HepG2 (cell line): ENCODE measurements around the gene LRIG1. TPM values are rescaled to one million over a fixed set of nuclear protein-coding genes. Genes with fewer than 3 reads are reported as not detected.

Experiments
- ATAC-seq: fragments of 200-7000 bp; cut with Tn5 transposase; 3 replicates; pipeline ENCODE4 v1.9.1; 2020; ENCODE audit warnings: mild to moderate bottlenecking, moderate library complexity
- BruUV-seq: library from RNA; stranded (reverse); fragments of 400-500 nt; replicated peaks from 2 replicates; lab custom pipeline; 2021; lab: Mats Ljungman, UMichigan
- CTCF ChIA-PET: fragments of 300-600 bp; formaldehyde crosslinking; extraction: SDS; loops from one replicate; lab custom pipeline; 2021; ENCODE audit warnings: low total read pairs, inconsistent platforms, low intra/inter-chr PET ratio; lab: Yijun Ruan, JAX
- POLR2A ChIA-PET: fragments of 350-600 bp; sonication (Branson Sonifier 250); formaldehyde crosslinking; loops from one replicate; lab custom pipeline; 2020; ENCODE audit warnings: antibody characterized with exemption, inconsistent platforms; lab: Yijun Ruan, JAX
- DNase-seq: peaks from one replicate; pipeline ENCODE4 v3.0.0-alpha.2; 2015; ENCODE audit warnings: low spot score
- FAIRE-seq: peaks from 3 replicates; lab custom pipeline; 2011; peaks lifted over from hg19 to GRCh38; lab: Jason Lieb, UNC
- H2AFZ ChIP-seq: one replicate; pipeline ENCODE4 v1.6.1; 2011; ENCODE audit warnings: low read length, inconsistent platforms
- H3K27ac ChIP-seq: fragments of 300-600 bp; 3 replicates; pipeline ENCODE4 v1.8.0; 2011; ENCODE audit warnings: mixed run types, mild to moderate bottlenecking, mixed read lengths, low read length, inconsistent platforms; ENCODE audit not compliant: insufficient read depth; ENCODE audit errors: extremely low read length
- H3K27me3 ChIP-seq, 2 experiments: fragments of 200-600 bp in 1 of 2; 2 replicates in 1 of 2; 3 replicates in 1 of 2; pipeline versions ENCODE4 v1.6.0 to v1.8.0; 2011; ENCODE audit warnings: low read length in 2 of 2, mild to moderate bottlenecking in 2 of 2, moderate library complexity in 2 of 2, inconsistent platforms in 1 of 2; ENCODE audit not compliant: insufficient read depth in 2 of 2, control insufficient read depth in 1 of 2
- H3K36me3 ChIP-seq, 2 experiments: fragments of 200-600 bp in 1 of 2; replicated peaks in 1 of 2; 2 replicates in 1 of 2; 3 replicates in 1 of 2; pipeline versions ENCODE4 v1.5.1 to v1.8.0; 2011; ENCODE audit warnings: low read length in 2 of 2, inconsistent platforms in 1 of 2; ENCODE audit not compliant: insufficient read depth in 2 of 2, control insufficient read depth in 1 of 2
- H3K4me1 ChIP-seq: 2 replicates; pipeline ENCODE4 v1.5.1; 2012; ENCODE audit warnings: low read length, inconsistent platforms; ENCODE audit not compliant: insufficient read depth
- H3K4me2 ChIP-seq: 2 replicates; pipeline ENCODE4 v1.6.0; 2011; ENCODE audit warnings: low read depth, low read length, inconsistent platforms
- H3K4me3 ChIP-seq, 3 experiments: fragments of 200-600 bp in 1 of 3; sonication (generic), shearing (Covaris generic) in 1 of 3; replicated peaks in 1 of 3; 2 replicates each; pipeline ENCODE4 v1.5.1; 2011 to 2016; ENCODE audit warnings: low read length in 3 of 3, inconsistent platforms in 2 of 3, low read depth in 2 of 3, mild to moderate bottlenecking in 2 of 3, control low read depth in 1 of 3, mixed read lengths in 1 of 3; ENCODE audit not compliant: insufficient read depth in 1 of 3
- H3K79me2 ChIP-seq: one replicate; pipeline ENCODE4 v1.6.1; 2011; ENCODE audit warnings: low read length, inconsistent platforms; ENCODE audit not compliant: insufficient read depth
- H3K9ac ChIP-seq: 2 replicates; pipeline ENCODE4 v1.6.0; 2011; ENCODE audit warnings: mild to moderate bottlenecking, low read depth, low read length, inconsistent platforms; ENCODE audit not compliant: insufficient read depth
- H3K9me3 ChIP-seq: 2 replicates; pipeline ENCODE4 v1.5.1; 2012; ENCODE audit warnings: mild to moderate bottlenecking, low read length
- H4K20me1 ChIP-seq: 2 replicates; pipeline ENCODE4 v1.6.0; 2011; ENCODE audit warnings: inconsistent platforms, mild to moderate bottlenecking, low read length, moderate library complexity; ENCODE audit not compliant: insufficient read depth
- ADNP ChIP-seq: sonication (generic); formaldehyde crosslinking; IDR thresholded peaks from 2 replicates; pipeline ENCODE4 v1.4.0; 2020; ENCODE audit warnings: missing genetic modification reagents
- FIP1L1 ChIP-seq: fragments of 200-400 bp; formaldehyde crosslinking; IDR thresholded peaks from 2 replicates; pipeline ENCODE4 v1.6.1; 2018; ENCODE audit warnings: low read depth, mild to moderate bottlenecking, low read length, moderate library complexity, borderline replicate concordance; ENCODE audit not compliant: insufficient read depth
- KLF6 ChIP-seq: IDR thresholded peaks from 2 replicates; pipeline ENCODE4 v1.8.0; 2016; ENCODE audit warnings: missing biosample characterization, missing genetic modification reagents
- MEF2D ChIP-seq: sonication (generic); formaldehyde crosslinking; IDR thresholded peaks from 2 replicates; pipeline ENCODE4 v1.5.1; 2020; ENCODE audit warnings: mild to moderate bottlenecking, missing genetic modification reagents
- RAD21 ChIP-seq: fragments of 450-650 bp; formaldehyde crosslinking; IDR thresholded peaks from 2 replicates; pipeline ENCODE4 v1.5.0; 2020; ENCODE audit warnings: mild to moderate bottlenecking
- REST ChIP-seq, 2 experiments: IDR thresholded peaks; 2 replicates each; pipeline ENCODE4 v1.6.1; 2011 to 2012; ENCODE audit warnings: low read length in 2 of 2, borderline replicate concordance in 1 of 2, low read depth in 1 of 2, mild to moderate bottlenecking in 1 of 2, moderate library complexity in 1 of 2
- RFXAP ChIP-seq: sonication (generic); formaldehyde crosslinking; IDR thresholded peaks from 2 replicates; pipeline ENCODE4 v1.4.0; 2020; ENCODE audit warnings: missing genetic modification reagents, borderline replicate concordance
- ZIK1 ChIP-seq: sonication (generic); formaldehyde crosslinking; IDR thresholded peaks from 2 replicates; pipeline ENCODE4 v1.5.0; 2020; ENCODE audit warnings: mild to moderate bottlenecking, low read depth, missing genetic modification reagents, borderline replicate concordance
- ZNF138 ChIP-seq: sonication (generic); formaldehyde crosslinking; IDR thresholded peaks from 2 replicates; pipeline ENCODE4 v1.5.0; 2020; ENCODE audit warnings: mild to moderate bottlenecking, low read depth, missing genetic modification reagents
- ZNF20 ChIP-seq: sonication (generic); formaldehyde crosslinking; IDR thresholded peaks from 2 replicates; pipeline ENCODE4 v1.4.0; 2020; ENCODE audit warnings: mild to moderate bottlenecking, moderate library complexity, missing genetic modification reagents
- ZNF232 ChIP-seq: sonication (generic); formaldehyde crosslinking; IDR thresholded peaks from 2 replicates; pipeline ENCODE4 v1.4.0; 2020; ENCODE audit warnings: missing genetic modification reagents, borderline replicate concordance
- ZNF317 ChIP-seq: sonication (generic); formaldehyde crosslinking; IDR thresholded peaks from 2 replicates; pipeline ENCODE4 v1.5.0; 2020; ENCODE audit warnings: mild to moderate bottlenecking, missing genetic modification reagents
- ZNF33B ChIP-seq: sonication (generic); formaldehyde crosslinking; IDR thresholded peaks from 2 replicates; pipeline ENCODE4 v1.5.1; 2020; ENCODE audit warnings: mild to moderate bottlenecking, missing genetic modification reagents
- ZNF446 ChIP-seq: sonication (generic); formaldehyde crosslinking; IDR thresholded peaks from 2 replicates; pipeline ENCODE4 v1.5.0; 2020; ENCODE audit warnings: mild to moderate bottlenecking, missing genetic modification reagents
- ZNF552 ChIP-seq: sonication (generic); formaldehyde crosslinking; IDR thresholded peaks from 2 replicates; pipeline ENCODE4 v1.9.0; 2022; ENCODE audit warnings: missing genetic modification reagents, mild to moderate bottlenecking, borderline replicate concordance
- ZNF749 ChIP-seq: sonication (generic); formaldehyde crosslinking; IDR thresholded peaks from 2 replicates; pipeline ENCODE4 v1.8.0; 2022; ENCODE audit warnings: mild to moderate bottlenecking, missing genetic modification reagents, moderate library complexity, borderline replicate concordance
- ZNF782 ChIP-seq: sonication (generic); formaldehyde crosslinking; IDR thresholded peaks from 2 replicates; pipeline ENCODE4 v1.4.0; 2020; ENCODE audit warnings: missing genetic modification reagents, mild to moderate bottlenecking, borderline replicate concordance
- ZNF816 ChIP-seq: sonication (generic); formaldehyde crosslinking; IDR thresholded peaks from 2 replicates; pipeline ENCODE4 v1.8.0; 2022; ENCODE audit warnings: missing genetic modification reagents, mild to moderate bottlenecking, borderline replicate concordance
- ZSCAN22 ChIP-seq: sonication (generic); formaldehyde crosslinking; IDR thresholded peaks from 2 replicates; pipeline ENCODE4 v1.4.0; 2020; ENCODE audit warnings: mild to moderate bottlenecking, missing genetic modification reagents
- WGBS: methylation state at CpG from one replicate; pipeline ENCODE4 v1.1.6; 2017; ENCODE audit warnings: low lambda C conversion rate; 5-methylcytosine and 5-hydroxymethylcytosine counted together
- in situ Hi-C: cut with HindIII; loops from 2 replicates; pipeline ENCODE4 v1.10.0; 2017; ENCODE audit warnings: low pct_unique_long_range_greater_than_20kb; ENCODE audit not compliant: extremely low pct_ligation_motif_present
- intact Hi-C: fragments of 100-400 bp; cut with micrococcal nuclease; formaldehyde crosslinking; loops from one replicate; pipeline ENCODE4 v1.10.0; 2022; ENCODE audit not compliant: unreplicated experiment
- polyA plus RNA-seq, 8 experiments: library from polyadenylated mRNA; depleted of rRNA in 3 of 8; stranded (reverse) in 7 of 8; unstranded in 1 of 8; fragments of >200 nt; fragmentation: Illumina TruSeq in 4 of 8; extraction: Trizol in 4 of 8; gene quantifications; 2 replicates each; pipeline versions ENCODE4 v1.2.1 to v1.2.3, GENCODE V29; 2011 to 2016; ENCODE audit warnings: low read depth in 4 of 8, missing spikeins in 1 of 8, mixed read lengths in 1 of 8; ENCODE audit not compliant: insufficient read depth in 1 of 8
- total RNA-seq, 5 experiments: library from RNA; depleted of rRNA; stranded (reverse); fragments of >200 nt; fragmentation: Illumina TruSeq; extraction: Trizol; gene quantifications; 2 replicates each; pipeline ENCODE4 v1.2.3, GENCODE V29; 2016; ENCODE audit warnings: low read depth in 1 of 5

LRIG1 gene
- total and polyA plus RNA-seq, 2 of the 13 experiments (the other 11 are each of a cell fraction or from before 2014, with no cell fraction given) = 17.8 to 24.8 TPM

GRCh38 chr3:66396888-66397287, 103.9 kb downstream of the LRIG1 start:
- Histone ChIP-seq H3K27ac (no peak overlapping the region), H3K27me3 (no peaks in the 10 kb centered on the region)
- TF ChIP-seq KLF6 (CRISPR knock-in tag) (no peak), FIP1L1 (no peak), ZNF317 (CRISPR knock-in tag) (no peak), MEF2D (CRISPR knock-in tag) (no peak), ZIK1 (CRISPR knock-in tag) (no peak), ZNF782 (CRISPR knock-in tag) (no peak), ZNF20 (no peak), ADNP (no peak), ZNF552 (CRISPR knock-in tag) (no peak), ZNF33B (CRISPR knock-in tag) (no peak), ZNF749 (no peak), ZNF446 (CRISPR knock-in tag) (no peak), ZNF816 (CRISPR knock-in tag) (no peak), RFXAP (CRISPR knock-in tag) (no peak), REST (IDR thresholded peaks at IDR 0.05; ENCODE audit: borderline replicate concordance in 1 of 2, low read depth in 1 of 2, low read length in 2 of 2) (no peak), ZNF138 (no peak), RAD21 (no peak), ZNF232 (CRISPR knock-in tag) (no peak), ZSCAN22 (no peak)
- TF ChIP-seq, all 625 proteins: peak for 0
- ATAC-seq (no peak), DNase-seq (no peak), FAIRE-seq (no peak)
- ChIA-PET CTCF (no interaction called here), POLR2A (no interaction called here)
- in situ Hi-C loops (no loop called here), intact Hi-C loops (no loop called here)
- H3K4me3 ChIP-seq = no peak overlapping the region
- WGBS = 97% methylated on average over 9 of the region's 9 CpGs
- H2AFZ ChIP-seq = no peak overlapping the region
- H3K4me1 ChIP-seq = no peaks in the 10 kb centered on the region
- no peak overlapping the region for H3K4me2 ChIP-seq
- H3K9ac ChIP-seq = no peak overlapping the region
- BruUV-seq = no TSS peak
- H4K20me1 ChIP-seq = no peaks in the 10 kb centered on the region
- peaks cover 25 to 70% of the 10 kb centered on the region in 2 experiments for H3K36me3 ChIP-seq
- no peaks in the 10 kb centered on the region for H3K79me2 ChIP-seq
- no peaks in the 10 kb centered on the region for H3K9me3 ChIP-seq
